Transverse colon (tissue), 4 donors: ENCODE data around the gene PLBD2.

Experiments
- EP300 ChIP-seq: sonication (generic); formaldehyde crosslinking; IDR thresholded peaks from one replicate; pipeline ENCODE4 v1.6.1; 2017; ENCODE audit warnings: antibody characterized with exemption, low read depth
- POLR2A ChIP-seq: fragments of 450-650 bp; IDR thresholded peaks from one replicate; pipeline ENCODE4 v1.6.1; 2016; ENCODE audit warnings: antibody characterized with exemption, mild to moderate bottlenecking, moderate library complexity
- POLR2AphosphoS5 ChIP-seq, 3 donors: sonication (generic); formaldehyde crosslinking; IDR thresholded peaks; one replicate each; pipeline ENCODE4 v1.6.1; 2016; ENCODE audit warnings: antibody characterized with exemption in 3 of 3
- TF ChIP-seq, protein P1 (sequence below), 5 experiments: fragments of 200-600 bp in 3 of 5; fragments of 450-650 bp in 2 of 5; sonication (generic) in 3 of 5; IDR thresholded peaks; 1 replicate in 2 of 5; 2 replicates in 3 of 5; pipeline ENCODE4 v1.5.1; 2016 to 2017; ENCODE audit warnings: antibody characterized with exemption in 5 of 5, inconsistent platforms in 3 of 5, mild to moderate bottlenecking in 2 of 5, moderate library complexity in 1 of 5

DNA sequence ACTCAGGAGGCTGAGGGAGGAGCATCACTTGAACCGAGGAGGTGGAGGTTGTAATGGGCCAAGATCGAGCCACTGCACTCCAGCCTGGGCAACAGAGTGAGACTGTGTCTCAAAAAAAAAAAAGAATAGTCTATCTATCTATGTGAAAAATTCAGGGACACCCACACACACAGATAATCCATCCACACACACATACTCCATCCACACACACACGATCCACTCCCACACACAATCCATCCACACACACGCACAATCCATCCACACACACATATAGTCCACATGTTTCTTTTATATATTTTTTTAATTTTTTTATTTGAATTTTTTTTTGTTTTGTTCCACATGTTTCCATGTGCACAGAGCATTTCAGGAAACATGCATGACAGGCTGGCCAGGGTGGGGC, 42.0 kb downstream of the PLBD2 start:
- TF ChIP-seq, protein P1, sequence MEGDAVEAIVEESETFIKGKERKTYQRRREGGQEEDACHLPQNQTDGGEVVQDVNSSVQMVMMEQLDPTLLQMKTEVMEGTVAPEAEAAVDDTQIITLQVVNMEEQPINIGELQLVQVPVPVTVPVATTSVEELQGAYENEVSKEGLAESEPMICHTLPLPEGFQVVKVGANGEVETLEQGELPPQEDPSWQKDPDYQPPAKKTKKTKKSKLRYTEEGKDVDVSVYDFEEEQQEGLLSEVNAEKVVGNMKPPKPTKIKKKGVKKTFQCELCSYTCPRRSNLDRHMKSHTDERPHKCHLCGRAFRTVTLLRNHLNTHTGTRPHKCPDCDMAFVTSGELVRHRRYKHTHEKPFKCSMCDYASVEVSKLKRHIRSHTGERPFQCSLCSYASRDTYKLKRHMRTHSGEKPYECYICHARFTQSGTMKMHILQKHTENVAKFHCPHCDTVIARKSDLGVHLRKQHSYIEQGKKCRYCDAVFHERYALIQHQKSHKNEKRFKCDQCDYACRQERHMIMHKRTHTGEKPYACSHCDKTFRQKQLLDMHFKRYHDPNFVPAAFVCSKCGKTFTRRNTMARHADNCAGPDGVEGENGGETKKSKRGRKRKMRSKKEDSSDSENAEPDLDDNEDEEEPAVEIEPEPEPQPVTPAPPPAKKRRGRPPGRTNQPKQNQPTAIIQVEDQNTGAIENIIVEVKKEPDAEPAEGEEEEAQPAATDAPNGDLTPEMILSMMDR (IDR thresholded peaks at IDR 0.05) = no peak
- TF ChIP-seq POLR2A (no peak), EP300 (no peak), POLR2AphosphoS5 (IDR thresholded peaks at IDR 0.05) (no peak)
